CD4-positive, alpha-beta T cell treated with Interleukin-12 subunit alpha and Interleukin-12 subunit beta, for 1 hour (primary cell): ENCODE results near the gene ATPAF1.
"Not testable (repeated sequence)": the region's sequence is repeated elsewhere in the genome, so short reads cannot be mapped to it uniquely, and the experiment has no call there.

ENCODE experiments used
- DNase-seq: peaks from one replicate; pipeline ENCODE4 v3.0.0-alpha.2; 2020

Gene ATPAF1

DNA sequence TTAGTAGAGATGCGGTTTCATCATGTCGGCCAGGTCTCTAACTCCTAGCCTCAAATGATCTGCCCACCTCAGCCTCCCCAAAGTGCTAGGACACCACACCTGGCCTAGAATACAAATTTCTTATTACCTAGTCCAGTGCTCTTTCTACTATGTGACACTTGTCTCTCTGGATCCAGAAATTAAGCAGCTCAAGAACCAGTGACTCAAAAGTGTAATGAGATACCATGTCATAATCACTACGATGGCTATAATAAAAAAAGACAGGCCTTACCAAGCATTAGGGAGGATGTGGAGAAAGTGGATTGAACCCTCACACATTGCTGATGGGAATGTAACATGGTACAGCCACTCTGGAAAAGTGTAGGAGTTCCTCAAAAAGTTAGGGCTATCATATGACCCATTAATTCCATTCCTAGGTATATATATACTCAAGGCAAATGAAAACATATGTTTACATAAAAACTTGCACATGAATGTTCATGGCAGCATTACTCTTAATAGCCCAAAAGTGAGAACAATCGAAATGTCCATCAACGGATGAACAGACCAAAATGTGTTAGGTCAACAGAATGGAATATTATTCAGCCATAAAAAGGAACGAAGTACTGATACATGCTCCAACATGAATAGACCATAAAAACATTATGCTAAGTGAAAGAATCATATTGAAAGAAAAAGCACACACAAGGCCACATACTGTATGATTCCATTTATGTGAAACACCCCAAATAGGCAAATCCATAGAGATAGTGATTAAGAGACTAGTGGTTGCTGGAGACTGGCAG lies 11.8 kb upstream of the ATPAF1 start:
- no peak for DNase-seq

DNA sequence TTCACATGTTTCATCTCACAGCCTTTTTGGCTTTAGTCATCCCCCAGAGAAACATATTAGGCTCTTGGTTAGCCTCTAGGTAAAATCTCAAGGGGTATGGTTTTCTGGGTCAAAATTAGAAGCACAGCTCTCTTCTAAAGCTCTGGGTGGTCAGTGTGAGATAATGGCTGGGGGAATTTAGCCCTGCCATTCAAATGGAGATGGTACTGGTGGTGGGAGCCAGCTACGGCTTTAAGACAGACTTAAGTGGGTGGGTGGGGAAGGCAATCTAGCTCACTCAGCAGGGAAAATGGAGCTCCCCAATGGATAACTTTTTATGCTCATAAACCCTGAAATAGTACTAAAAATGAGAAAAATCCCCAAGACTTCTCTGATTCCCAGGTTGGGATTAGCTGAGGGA lies 9.2 kb upstream of the ATPAF1 start:
- no peak for DNase-seq

DNA sequence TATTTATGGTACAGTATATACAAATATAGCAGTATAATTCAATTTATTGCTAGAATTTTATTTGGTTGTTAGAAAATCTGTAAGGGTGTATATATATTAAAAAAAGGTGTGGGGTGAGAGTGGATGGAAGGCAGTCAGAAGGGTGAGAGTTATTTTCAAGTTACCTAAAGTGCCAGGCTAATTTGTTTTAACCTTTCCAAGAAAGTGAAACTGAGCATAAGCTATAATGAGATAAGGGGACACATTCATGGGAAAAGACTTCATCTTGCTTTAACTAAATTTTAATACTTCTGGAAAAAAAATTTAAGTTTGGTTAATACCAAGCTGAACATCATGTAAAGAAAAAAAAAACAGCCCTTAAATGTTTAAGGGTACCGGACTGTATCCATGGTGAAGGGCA lies 8.4 kb upstream of the ATPAF1 start:
- DNase-seq = no peak

DNA sequence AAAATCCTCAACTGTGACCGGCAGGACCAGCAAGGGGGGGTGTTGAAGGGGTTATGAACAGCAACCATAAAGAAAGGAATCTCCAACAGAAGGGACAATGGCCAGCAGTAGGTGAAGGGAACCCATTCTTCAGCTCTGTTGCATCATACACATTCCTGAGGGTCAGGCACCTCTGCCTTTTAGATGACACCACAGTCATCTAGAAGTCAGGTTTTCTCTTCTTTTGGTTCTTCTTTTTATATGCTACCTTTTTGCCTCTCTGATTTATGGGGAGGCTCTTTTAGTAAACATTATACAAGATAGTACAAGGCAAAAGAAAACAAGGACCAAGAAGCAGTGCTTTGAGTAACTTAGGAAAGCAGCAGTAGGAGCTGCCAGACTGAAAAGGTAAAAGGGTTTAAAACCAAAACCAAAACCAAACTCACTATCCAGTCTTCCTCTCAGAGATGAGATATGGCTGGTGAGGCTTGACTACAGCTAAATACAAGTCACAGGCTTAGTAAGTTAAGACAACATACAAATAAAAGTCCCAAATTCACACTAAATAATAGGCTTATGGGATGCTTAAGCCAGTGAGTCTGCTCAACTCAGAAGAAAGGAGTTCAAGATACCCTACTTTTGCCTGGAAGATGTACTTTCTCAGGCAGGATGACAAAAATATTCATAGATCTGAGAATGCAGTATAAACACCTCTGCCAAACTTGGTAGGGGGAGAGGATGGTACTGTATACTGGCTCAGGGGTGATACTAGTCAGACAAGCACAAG lies 7.6 kb upstream of the ATPAF1 start:
- DNase-seq = peak; percentile 46

- no peak for DNase-seq
Measured at GRCh38 chr1:46673749-46674182, 5.6 kb upstream of the ATPAF1 start.

- no peak for DNase-seq
Measured at GRCh38 chr1:46672696-46673095, 4.5 kb upstream of the ATPAF1 start.

- DNase-seq = no peak
Measured at GRCh38 chr1:46671554-46671953, 3.4 kb upstream of the ATPAF1 start, which contains the start of gene TEX38. Gene TEX38 (plus strand): TSS chr1:46671854. CDS start chr1:46671935, 81 bp downstream.

DNA sequence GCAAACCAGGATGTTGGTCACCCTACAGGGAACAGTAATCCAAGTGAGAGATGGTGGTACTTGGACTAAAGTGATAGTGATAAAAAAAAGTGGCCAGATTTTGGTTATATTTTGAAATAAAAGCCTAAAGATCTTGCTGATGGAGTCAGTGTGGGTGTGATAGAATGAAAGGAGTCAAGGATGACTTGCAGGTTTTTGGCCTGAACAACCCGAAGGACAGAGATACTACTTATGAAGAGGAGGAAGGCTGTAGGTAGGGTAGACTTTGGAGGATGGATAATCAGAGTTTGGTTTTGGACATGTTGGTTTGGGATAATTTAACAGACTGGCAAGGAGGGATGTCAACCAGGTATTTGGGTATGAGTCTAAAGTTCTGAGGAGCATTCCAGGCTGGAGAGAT lies 2.0 kb upstream of the ATPAF1 start:
- DNase-seq = no peak

- no peak for DNase-seq
Measured at GRCh38 chr1:46665983-46666382, 2.2 kb downstream of the ATPAF1 start.

DNA sequence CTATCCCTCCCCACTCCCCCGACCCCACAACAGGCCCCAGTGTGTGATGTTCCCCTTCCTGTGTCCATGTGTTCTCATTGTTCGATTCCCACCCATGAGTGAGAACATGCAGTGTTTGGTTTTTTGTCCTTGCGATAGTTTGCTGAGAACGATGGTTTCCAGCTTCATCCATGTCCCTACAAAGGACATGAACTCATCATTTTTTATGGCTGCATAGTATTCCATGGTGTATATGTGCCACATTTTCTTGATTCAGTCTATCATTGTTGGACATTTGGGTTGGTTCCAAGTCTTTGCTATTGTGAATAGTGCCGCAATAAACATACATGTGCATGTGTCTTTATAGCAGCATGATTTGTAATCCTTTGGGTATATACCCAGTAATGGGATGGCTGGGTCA lies 5.2 kb downstream of the ATPAF1 start:
- not testable (repeated sequence) for DNase-seq

GRCh38 chr1:46660116-46660515 lies 8.0 kb downstream of the ATPAF1 start:
- not testable (repeated sequence) for DNase-seq

GRCh38 chr1:46659307-46659870 lies 8.8 kb downstream of the ATPAF1 start:
- DNase-seq = no peak

DNA sequence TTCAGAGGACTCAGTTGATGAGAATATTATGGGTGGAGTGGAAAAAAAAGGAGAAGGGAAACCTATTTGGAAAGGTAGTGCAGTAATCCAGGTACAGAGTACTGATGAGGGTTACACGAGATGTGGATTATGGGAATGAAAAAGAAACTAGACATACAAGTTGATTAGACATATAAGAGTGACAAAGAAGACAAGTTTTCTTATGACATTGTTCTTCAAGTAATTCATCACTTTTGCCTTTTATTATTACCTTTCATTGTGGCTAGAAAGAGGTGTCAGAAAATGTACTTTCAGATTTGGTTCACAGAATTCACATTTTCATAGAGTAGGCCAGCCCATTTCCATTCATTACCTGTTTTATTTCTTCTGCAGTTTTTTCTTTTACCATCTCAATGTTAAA lies 10.4 kb downstream of the ATPAF1 start:
- no peak for DNase-seq

- no peak for DNase-seq
Measured at GRCh38 chr1:46656643-46657042, 11.5 kb downstream of the ATPAF1 start.

DNA sequence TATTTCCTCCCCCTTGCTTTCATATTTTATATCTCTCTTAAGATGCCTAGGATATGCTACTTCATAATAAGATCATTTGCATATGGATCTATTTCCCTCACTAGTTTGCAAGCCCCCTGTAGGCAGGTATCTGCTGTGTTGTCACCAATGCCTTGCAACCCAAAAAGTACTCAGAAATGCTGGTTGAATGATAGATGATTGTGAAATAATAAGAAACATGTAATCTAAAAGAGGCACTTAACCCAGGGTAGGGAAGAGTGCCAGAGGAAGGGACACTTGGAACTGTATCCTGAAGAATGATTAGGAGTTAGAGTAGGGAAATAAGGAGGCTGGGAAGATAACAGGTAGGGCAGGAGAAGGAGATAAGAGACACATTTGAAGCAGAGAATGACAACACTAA lies 12.3 kb downstream of the ATPAF1 start:
- no peak for DNase-seq

DNA sequence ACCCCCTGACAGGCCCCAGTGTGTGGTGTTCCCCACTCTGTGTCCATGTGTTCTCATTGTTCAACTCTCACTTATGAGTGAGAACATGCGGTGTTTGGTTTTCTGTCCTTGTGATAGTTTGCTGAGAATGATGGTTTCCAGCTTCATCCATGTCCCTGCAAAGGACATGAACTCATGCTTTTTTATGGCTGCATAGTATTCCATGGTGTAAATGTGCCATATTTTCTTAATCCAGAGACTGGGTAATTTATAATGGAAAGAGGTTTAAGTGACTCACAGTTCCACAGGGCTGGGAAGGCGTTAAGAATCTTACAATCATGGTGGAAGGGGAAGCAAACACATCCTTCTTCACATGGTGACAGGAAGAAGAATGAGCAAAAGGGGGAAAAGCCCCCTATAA lies 13.5 kb downstream of the ATPAF1 start:
- DNase-seq = not testable (repeated sequence)

DNA sequence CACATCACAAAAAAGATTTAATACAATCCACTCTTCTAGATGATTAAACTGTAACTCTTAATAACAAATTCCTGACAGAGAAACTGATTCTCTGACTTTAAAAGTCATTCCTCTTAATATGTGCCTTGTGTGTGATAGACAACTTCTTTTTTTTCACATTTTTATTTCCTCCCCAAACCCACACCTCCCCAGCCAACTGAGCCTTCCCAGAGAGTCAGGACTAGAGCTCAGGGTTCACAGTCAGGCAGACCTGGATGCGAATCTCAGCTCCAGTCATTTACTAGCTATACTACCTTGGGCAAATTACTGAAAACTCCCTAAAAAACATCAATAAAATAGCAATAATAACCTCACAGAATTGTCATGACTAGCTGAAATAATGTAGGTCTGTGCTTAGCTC lies 14.2 kb downstream of the ATPAF1 start:
- no peak for DNase-seq

DNA sequence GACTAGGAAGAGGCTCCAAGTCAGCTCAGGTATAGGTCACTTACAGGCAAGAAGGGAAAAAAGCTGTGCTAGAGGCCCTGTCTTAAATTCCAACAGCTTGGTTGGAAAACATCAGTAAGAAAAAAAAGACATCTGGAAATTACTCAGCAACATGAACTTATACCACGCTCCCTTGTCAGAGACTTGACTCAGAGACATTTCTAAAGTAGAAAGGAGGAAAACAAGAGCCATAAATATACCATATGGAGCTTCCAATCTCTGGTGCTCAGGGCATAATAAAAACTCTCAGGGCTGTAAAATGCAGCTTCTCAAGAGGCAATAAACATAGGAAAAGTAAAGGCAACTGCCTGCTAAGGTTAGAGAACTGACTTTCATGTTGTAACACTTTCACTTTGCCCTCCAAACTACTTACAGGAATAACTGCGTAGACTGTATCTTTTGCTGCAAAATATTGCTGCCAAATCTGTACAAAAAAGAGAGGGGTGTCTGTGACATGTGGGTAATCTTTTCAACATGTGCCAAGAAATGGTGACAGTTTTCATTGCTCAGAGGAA lies 14.7 kb downstream of the ATPAF1 start:
- no peak for DNase-seq

DNA sequence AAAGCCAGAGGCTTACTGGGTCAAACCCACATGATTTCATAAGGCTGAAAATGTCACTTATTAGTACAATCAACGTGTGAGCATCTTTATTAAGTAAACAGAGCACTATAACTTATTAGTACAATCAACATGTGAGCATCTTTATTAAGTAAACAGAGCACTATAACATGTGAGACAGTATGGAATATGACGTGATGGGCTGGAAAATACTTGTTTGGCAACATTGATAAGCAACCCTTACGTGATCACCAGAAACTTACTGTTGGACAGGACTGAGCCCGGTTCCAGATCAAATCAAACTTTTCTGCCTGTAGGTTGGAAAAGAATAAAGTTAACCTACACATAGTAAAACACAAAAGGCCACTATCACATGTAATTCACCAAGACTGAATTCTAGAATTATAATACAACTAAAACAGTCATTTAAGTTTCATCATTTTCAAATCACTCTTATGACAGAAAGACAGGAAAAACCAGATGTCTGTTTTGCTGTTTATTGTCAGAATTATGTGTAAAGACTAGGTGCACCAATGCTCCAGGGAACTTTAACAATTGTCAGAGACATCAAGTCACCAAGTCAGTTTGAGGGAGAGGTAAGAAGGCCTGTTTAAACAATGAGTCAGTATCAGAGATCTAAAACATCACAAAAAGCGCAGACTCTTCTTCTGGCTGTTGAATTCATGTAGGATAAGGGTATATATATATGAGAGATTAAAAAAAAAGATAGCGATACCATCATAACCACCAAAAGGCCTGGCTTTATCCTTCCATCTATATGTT lies 15.7 kb downstream of the ATPAF1 start:
- DNase-seq = no peak

GRCh38 chr1:46651152-46651551 lies 17.0 kb downstream of the ATPAF1 start:
- DNase-seq = not testable (repeated sequence)

- DNase-seq = no peak
Measured at GRCh38 chr1:46650491-46650890, 17.7 kb downstream of the ATPAF1 start.

DNA sequence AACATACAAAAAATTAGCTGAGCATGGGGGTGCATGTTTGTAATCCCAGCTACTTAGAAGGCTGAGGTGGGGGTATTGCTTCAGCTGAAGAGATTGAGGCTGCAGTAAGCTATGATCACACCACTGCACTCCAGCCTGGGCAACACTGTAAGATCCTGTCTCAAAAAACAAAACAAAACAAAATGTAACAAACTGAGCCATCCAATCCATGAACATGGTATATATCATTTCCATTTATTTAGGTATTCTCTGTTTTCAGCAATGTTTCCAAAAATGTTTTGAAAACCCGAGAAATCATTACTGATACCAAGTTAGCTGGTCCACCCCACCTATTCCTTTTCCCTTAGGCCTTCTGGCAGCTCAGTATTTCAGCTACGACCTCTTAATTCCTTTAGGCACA lies 18.4 kb downstream of the ATPAF1 start:
- no peak for DNase-seq

DNA sequence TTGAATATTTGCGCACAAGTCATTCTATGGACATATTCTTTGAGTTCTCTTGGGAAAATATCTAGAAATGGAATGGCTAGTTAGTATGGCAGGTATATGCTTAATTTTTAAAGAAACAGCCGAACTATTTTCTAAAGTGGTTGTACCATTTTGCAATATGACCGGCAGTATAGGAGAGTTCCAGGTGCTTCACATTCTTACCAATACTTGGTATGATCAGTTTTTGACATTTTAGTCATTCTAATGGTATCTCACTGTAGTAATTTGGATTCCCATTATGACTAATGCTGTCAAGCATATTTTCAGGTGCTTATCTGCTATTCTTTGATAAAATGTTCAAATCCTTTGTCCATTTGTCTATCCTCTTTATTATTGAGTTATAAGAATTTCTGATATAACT lies 20.6 kb downstream of the ATPAF1 start:
- no peak for DNase-seq
